ENCODE measurements around the gene OR10G6.
"Not testable (repeated sequence)": the region's sequence is repeated elsewhere in the genome, so short reads cannot be mapped to it uniquely, and the experiment has no call there.

OR10G6 gene, protein sequence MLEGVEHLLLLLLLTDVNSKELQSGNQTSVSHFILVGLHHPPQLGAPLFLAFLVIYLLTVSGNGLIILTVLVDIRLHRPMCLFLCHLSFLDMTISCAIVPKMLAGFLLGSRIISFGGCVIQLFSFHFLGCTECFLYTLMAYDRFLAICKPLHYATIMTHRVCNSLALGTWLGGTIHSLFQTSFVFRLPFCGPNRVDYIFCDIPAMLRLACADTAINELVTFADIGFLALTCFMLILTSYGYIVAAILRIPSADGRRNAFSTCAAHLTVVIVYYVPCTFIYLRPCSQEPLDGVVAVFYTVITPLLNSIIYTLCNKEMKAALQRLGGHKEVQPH

DNA sequence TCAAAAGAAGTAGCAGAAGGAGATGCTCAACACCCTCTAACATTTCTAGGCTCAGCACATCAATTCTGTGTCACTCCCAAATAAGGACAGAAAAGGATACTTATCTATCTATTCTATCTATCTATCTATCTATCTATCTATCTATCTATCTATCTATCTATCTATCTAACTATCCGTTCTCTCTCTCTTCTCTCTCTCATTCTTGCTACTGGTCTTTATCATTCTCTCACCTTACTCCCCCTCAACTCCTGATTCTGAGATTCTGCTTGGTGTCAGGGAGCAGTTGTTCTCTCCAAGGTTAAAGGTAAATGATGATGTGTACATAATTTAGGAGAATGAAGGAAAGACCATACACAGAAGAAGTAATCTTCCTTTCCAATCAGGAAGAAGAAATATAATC lies at the start of gene OR10G6:
TSS of gene OR10G6 (minus strand) at position 43 of the 400 bp plus-strand sequence. CDS start at position 43, 0 bp downstream.
- no peaks in the 10 kb centered on the region for H3K36me3 ChIP-seq (ENCODE audit: control insufficient read depth, insufficient read depth, low read length)
- H3K27ac ChIP-seq (ENCODE audit: low read depth, low read length) = no peak within 1 kb of the TSS
- H3K4me3 ChIP-seq (ENCODE audit: low read length) = no peak within 1 kb of the TSS
- no peaks in the 10 kb centered on the region for H3K4me1 ChIP-seq (ENCODE audit: control insufficient read depth, insufficient read depth, low read length)
- no peaks in the 10 kb centered on the region for H3K27me3 ChIP-seq (ENCODE audit: control insufficient read depth, insufficient read depth, low read length)
- H3K9ac ChIP-seq (ENCODE audit: low read length) = no peak within 1 kb of the TSS

DNA sequence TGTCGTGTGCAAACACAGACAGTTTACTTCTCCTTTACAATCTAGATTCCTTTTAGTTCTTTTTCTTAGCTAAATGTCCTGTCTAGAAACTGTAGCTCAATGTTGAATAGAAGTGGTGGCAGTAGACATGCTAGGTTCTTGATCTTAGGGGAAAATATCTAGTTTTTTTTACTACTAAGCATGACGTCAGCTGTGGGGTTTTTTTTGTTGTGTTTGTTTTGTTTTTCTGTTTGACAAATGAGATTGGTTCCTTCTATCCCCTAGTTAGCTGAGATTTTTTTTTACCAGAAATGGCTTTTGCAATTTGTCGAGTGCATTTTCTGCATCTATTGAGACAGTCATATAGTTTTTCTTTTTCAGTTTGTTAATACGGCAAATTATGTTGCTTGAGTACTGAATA lies 48.5 kb upstream of the OR10G6 start:
- H3K27me3 ChIP-seq (ENCODE audit: control insufficient read depth, insufficient read depth, low read length) = no peaks in the 10 kb centered on the region
- no peak overlapping the region for H3K27ac ChIP-seq (ENCODE audit: low read depth, low read length)
- H3K4me3 ChIP-seq (ENCODE audit: low read length) = no peak overlapping the region
- H3K4me1 ChIP-seq (ENCODE audit: control insufficient read depth, insufficient read depth, low read length) = no peaks in the 10 kb centered on the region
- H3K9ac ChIP-seq (ENCODE audit: low read length) = no peak overlapping the region
- H3K36me3 ChIP-seq (ENCODE audit: control insufficient read depth, insufficient read depth, low read length) = no peaks in the 10 kb centered on the region

DNA sequence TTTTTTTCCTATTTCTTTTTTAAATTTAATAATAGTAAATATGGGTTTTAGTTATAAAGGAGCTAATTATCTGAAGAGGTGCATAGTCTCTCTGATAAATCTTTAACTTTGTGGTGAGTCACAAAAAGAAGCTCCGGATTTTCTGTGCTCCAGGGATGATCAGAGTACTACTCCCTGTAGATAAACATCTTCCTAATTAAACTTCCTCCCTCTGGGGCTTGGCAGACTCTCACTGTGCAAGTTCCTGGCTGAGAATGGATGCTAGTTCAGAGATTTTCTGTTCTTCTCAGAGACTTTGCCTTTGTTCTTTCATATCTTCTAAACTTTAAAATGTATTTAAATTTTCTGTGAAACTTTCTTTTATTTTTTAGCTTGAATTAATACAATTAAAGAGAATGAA lies 46.3 kb upstream of the OR10G6 start, which contains the start of gene OR10G7:
TSS of gene OR10G7 (minus strand) at position 72 of the 400 bp plus-strand sequence. CDS start 2,324 bp downstream, outside the sequence.
- H3K27me3 ChIP-seq (ENCODE audit: control insufficient read depth, insufficient read depth, low read length) = no peaks in the 10 kb centered on the region
- no peaks in the 10 kb centered on the region for H3K36me3 ChIP-seq (ENCODE audit: control insufficient read depth, insufficient read depth, low read length)

DNA sequence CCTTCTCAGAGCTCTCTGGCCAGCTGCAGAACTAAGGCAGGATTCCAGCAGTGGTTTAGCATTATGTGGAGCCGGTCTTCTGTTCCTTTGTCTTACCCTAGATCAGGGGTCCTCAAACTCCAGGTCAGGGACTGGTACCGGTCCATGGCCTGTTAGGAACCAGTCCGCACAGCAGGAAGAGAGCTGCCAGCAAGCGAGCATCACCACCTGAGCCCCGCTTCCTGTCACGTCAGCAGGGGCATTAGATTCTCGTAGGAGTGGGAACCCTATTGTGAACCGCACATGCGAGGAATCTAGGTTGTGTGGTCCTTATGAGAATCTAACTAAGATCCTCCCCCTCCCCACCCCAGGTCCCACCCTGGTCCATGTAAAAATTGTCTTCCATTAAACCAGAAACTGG lies 44.6 kb upstream of the OR10G6 start:
- Histone ChIP-seq H3K4me1 (ENCODE audit: control insufficient read depth, insufficient read depth, low read length) (no peaks in the 10 kb centered on the region), H3K27me3 (ENCODE audit: control insufficient read depth, insufficient read depth, low read length) (no peaks in the 10 kb centered on the region), H3K4me3 (ENCODE audit: low read length) (no peak overlapping the region), H3K27ac (ENCODE audit: low read depth, low read length) (no peak overlapping the region), H3K9ac (ENCODE audit: low read length) (no peak overlapping the region), H3K36me3 (ENCODE audit: control insufficient read depth, insufficient read depth, low read length) (no peaks in the 10 kb centered on the region)

More for the DNA sequence above, 46.3 kb upstream of the OR10G6 start, which contains the start of gene OR10G7:
- H3K4me1 ChIP-seq (ENCODE audit: control insufficient read depth, insufficient read depth, low read length) = no peaks in the 10 kb centered on the region
- no peak within 1 kb of the TSS for H3K4me3 ChIP-seq (ENCODE audit: low read length)
- H3K9ac ChIP-seq (ENCODE audit: low read length) = no peak within 1 kb of the TSS
- no peak within 1 kb of the TSS for H3K27ac ChIP-seq (ENCODE audit: low read depth, low read length)

DNA sequence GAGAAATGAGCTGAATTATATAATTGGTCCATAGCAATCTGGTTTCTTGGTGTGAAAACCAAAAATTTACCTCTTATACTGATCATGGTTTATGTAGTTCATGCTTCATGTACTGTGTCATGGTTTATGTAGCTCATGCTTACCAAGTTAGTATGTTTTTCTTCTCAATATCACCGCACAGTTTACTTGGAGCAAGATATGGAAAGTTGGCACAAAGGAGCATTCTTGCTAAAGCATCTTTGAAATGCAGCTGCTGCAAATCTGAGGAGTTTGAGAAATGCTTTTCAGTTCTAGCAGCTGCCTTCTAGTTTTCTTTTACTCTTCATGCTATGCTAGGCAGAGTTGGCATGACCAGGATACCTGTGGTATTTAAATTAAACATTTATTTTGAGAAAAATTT lies 41.7 kb upstream of the OR10G6 start:
- no peak overlapping the region for H3K4me3 ChIP-seq (ENCODE audit: low read length)
- no peak overlapping the region for H3K27ac ChIP-seq (ENCODE audit: low read depth, low read length)
- no peak overlapping the region for H3K9ac ChIP-seq (ENCODE audit: low read length)
- no peaks in the 10 kb centered on the region for H3K36me3 ChIP-seq (ENCODE audit: control insufficient read depth, insufficient read depth, low read length)
- no peaks in the 10 kb centered on the region for H3K4me1 ChIP-seq (ENCODE audit: control insufficient read depth, insufficient read depth, low read length)
- no peaks in the 10 kb centered on the region for H3K27me3 ChIP-seq (ENCODE audit: control insufficient read depth, insufficient read depth, low read length)

DNA sequence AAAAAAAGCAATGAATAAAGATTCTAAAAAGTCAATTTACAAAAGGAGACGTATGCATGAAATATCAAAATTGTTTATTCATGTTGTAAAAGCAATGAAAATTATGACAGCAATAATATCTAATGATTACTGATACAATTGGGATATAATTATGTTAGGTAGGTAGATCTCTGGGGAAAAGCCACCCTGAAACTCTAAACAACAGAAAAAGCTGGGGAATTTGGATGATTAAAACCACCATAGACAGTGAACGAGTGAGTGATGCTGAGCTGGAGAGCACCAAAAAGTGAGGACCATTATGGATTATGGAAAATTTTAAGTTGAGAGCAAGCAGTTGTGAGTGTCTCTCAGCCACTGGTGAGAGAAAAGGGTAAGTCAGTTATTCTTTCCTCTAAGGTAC lies 31.5 kb upstream of the OR10G6 start, which contains the start of gene OR10G8:
TSS of gene OR10G8 (plus strand) at position 301 of the 400 bp plus-strand sequence. CDS start 2,825 bp downstream, outside the sequence.
- Histone ChIP-seq H3K36me3 (ENCODE audit: control insufficient read depth, insufficient read depth, low read length) (no peaks in the 10 kb centered on the region), H3K27me3 (ENCODE audit: control insufficient read depth, insufficient read depth, low read length) (no peaks in the 10 kb centered on the region), H3K9ac (ENCODE audit: low read length) (no peak within 1 kb of the TSS), H3K4me1 (ENCODE audit: control insufficient read depth, insufficient read depth, low read length) (no peaks in the 10 kb centered on the region), H3K27ac (ENCODE audit: low read depth, low read length) (no peak within 1 kb of the TSS), H3K4me3 (ENCODE audit: low read length) (no peak within 1 kb of the TSS)

DNA sequence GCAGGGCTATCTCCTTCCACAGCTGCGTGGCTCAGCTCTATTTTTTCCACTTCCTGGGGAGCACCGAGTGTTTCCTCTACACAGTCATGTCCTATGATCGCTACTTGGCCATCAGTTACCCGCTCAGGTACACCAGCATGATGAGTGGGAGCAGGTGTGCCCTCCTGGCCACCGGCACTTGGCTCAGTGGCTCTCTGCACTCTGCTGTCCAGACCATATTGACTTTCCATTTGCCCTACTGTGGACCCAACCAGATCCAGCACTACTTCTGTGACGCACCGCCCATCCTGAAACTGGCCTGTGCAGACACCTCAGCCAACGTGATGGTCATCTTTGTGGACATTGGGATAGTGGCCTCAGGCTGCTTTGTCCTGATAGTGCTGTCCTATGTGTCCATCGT lies 20.9 kb upstream of the OR10G6 start:
- H3K36me3 ChIP-seq (ENCODE audit: control insufficient read depth, insufficient read depth, low read length); H3K27ac ChIP-seq (ENCODE audit: low read depth, low read length); H3K27me3 ChIP-seq (ENCODE audit: control insufficient read depth, insufficient read depth, low read length); H3K4me1 ChIP-seq (ENCODE audit: control insufficient read depth, insufficient read depth, low read length); H3K4me3 ChIP-seq (ENCODE audit: low read length); H3K9ac ChIP-seq (ENCODE audit: low read length): not testable (repeated sequence)

DNA sequence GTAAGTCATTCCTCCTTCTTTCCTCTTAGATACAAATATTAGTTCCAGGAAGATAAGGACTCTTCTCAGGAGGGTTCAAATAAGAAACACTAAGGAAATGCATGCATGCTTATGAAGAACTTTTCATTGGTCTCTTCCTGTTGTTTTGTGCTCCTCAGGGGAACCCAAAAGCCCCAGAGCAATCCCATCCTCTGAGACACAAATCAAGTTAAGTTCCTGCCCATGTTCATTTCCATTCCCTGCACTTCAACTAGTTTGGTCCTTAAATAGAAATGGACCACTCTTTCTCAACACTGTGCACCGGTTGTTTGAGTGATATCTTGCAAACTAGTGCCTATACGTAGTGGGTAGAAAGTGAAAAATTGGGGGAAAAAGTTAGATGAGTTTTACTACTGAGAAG lies 17.7 kb upstream of the OR10G6 start, which contains the start of gene OR10G4:
TSS of gene OR10G4 (plus strand) at position 301 of the 400 bp plus-strand sequence. CDS start 2,578 bp downstream, outside the sequence.
- H3K9ac ChIP-seq (ENCODE audit: low read length) = no peak within 1 kb of the TSS
- no peaks in the 10 kb centered on the region for H3K36me3 ChIP-seq (ENCODE audit: control insufficient read depth, insufficient read depth, low read length)
- H3K27ac ChIP-seq (ENCODE audit: low read depth, low read length) = no peak within 1 kb of the TSS
- H3K4me1 ChIP-seq (ENCODE audit: control insufficient read depth, insufficient read depth, low read length) = no peaks in the 10 kb centered on the region
- H3K4me3 ChIP-seq (ENCODE audit: low read length) = no peak within 1 kb of the TSS
- H3K27me3 ChIP-seq (ENCODE audit: control insufficient read depth, insufficient read depth, low read length) = no peaks in the 10 kb centered on the region

DNA sequence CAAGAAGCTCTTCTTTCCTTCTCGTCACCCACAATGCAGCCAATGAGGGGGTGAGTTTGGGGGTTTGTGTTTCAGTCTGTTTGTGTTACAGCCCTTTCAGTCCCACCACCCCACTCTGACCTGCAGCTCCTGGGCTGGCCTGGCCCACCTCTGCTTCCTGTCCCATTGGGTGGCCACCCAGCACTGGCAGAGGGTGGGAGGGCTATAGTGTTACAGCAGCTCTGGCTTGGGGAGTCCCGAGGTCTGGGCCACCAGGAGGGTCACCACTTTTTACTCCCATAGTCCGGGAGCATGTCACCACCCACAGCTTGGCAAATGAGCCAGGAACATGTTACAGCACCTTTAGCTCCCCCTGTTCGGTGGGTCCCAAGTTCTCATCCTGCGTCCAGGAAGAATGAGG lies 15.7 kb downstream of the OR10G6 start:
- no peaks in the 10 kb centered on the region for H3K36me3 ChIP-seq (ENCODE audit: control insufficient read depth, insufficient read depth, low read length)
- H3K4me1 ChIP-seq (ENCODE audit: control insufficient read depth, insufficient read depth, low read length) = no peaks in the 10 kb centered on the region
- no peaks in the 10 kb centered on the region for H3K27me3 ChIP-seq (ENCODE audit: control insufficient read depth, insufficient read depth, low read length)
- H3K9ac ChIP-seq (ENCODE audit: low read length) = no peak overlapping the region
- no peak overlapping the region for H3K4me3 ChIP-seq (ENCODE audit: low read length)
- no peak overlapping the region for H3K27ac ChIP-seq (ENCODE audit: low read depth, low read length)

DNA sequence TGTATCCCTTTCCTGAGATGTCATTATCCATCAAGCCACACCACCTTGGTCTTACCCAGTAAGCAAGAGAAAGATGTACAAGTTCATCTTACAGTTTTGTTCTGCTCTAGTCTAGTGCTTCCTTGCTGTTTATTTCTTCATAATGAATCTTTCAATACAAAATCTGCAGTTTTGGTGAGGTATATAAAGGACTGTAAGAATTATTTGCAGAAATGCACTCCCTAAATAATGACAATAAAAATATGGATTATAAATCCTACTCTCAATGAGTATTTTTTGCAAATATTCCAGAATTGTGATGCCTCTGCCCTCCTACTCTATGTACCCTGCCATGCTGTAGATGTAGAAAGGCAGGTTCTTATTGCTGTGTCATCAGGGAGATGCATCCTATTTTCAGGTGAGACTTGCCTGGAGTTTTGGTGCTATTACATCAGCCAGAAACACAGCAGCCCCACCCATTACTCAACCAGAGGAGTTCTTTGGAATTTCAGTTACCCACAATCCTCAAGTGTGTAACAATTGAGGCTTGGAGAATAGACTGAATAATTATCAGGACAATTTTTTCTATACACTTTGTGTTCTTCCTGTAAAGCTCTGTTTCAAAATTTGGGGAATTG lies 17.1 kb downstream of the OR10G6 start, which contains the start of gene OR10S1:
TSS of gene OR10S1 (minus strand) at position 51 of the 617 bp plus-strand sequence. CDS start 117 bp downstream, outside the sequence.
- Histone ChIP-seq H3K27me3 (ENCODE audit: control insufficient read depth, insufficient read depth, low read length) (no peaks in the 10 kb centered on the region), H3K9ac (ENCODE audit: low read length) (no peak within 1 kb of the TSS), H3K4me3 (ENCODE audit: low read length) (no peak within 1 kb of the TSS), H3K27ac (ENCODE audit: low read depth, low read length) (no peak within 1 kb of the TSS), H3K36me3 (ENCODE audit: control insufficient read depth, insufficient read depth, low read length) (no peaks in the 10 kb centered on the region), H3K4me1 (ENCODE audit: control insufficient read depth, insufficient read depth, low read length) (no peaks in the 10 kb centered on the region)

DNA sequence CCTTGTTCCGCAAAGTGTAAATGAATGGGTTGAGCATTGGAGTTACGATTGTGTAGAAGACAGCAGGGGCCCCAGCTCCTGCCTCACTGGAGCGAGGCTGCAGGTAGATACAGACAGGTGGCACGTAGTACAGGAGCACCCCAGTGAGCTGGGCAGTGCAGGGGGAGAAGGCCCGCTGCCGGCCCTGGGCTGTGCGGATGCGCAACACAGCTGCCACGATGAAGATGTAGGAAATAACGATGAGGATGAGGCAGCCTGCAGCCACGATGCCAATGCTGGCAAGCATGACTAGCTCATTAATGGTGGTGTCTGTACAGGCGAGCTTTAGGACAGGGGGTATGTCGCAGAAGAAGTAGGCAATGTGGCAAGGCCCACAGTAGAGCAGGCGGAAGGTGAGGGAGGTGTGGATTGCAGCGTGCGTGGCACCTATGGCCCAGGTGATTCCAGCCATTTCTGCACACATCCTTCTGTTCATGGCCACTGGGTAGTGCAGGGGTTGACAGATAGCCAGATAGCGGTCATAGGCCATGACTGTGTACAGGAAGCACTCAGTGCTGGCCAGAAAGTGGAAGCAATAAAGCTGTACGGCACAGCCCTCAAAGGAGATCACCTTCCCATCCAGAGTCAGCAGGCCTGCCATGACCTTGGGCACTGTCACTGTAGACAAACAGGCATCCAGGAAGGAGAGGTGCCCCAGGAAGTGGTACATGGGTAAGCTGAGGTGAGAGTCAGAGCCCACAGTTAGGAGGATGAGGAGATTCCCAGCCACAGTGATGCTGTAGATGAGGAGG lies 18.0 kb downstream of the OR10G6 start:
- Histone ChIP-seq H3K27me3 (ENCODE audit: control insufficient read depth, insufficient read depth, low read length) (no peaks in the 10 kb centered on the region), H3K36me3 (ENCODE audit: control insufficient read depth, insufficient read depth, low read length) (no peaks in the 10 kb centered on the region), H3K9ac (ENCODE audit: low read length) (no peak overlapping the region)

DNA sequence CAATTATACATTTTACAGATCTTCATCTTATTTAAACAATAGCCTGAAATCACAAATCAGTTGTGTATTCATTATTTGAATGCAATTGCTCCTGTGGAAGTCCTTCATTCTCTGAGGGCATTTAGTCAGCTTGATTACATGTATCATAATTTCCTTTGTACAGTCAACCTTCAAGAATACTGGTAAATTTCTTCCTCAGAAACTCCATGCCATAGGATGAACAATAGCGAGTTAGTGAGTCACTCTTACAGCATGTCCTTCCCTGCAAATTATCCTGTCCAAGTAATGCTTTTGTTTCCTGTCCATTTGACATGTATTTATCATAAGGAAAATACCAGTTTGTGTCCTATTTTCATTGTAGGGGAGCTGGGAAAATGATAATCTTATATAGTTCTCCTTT lies 21.1 kb downstream of the OR10G6 start:
- no peak overlapping the region for H3K9ac ChIP-seq (ENCODE audit: low read length)
- no peaks in the 10 kb centered on the region for H3K27me3 ChIP-seq (ENCODE audit: control insufficient read depth, insufficient read depth, low read length)
- no peak overlapping the region for H3K27ac ChIP-seq (ENCODE audit: low read depth, low read length)
- H3K4me3 ChIP-seq (ENCODE audit: low read length) = no peak overlapping the region
- H3K36me3 ChIP-seq (ENCODE audit: control insufficient read depth, insufficient read depth, low read length) = no peaks in the 10 kb centered on the region
- no peaks in the 10 kb centered on the region for H3K4me1 ChIP-seq (ENCODE audit: control insufficient read depth, insufficient read depth, low read length)

More for the DNA sequence above, 18.0 kb downstream of the OR10G6 start:
- no peaks in the 10 kb centered on the region for H3K4me1 ChIP-seq (ENCODE audit: control insufficient read depth, insufficient read depth, low read length)
- H3K27ac ChIP-seq (ENCODE audit: low read depth, low read length) = no peak overlapping the region
- no peak overlapping the region for H3K4me3 ChIP-seq (ENCODE audit: low read length)
